HepG2 (cell line): ENCODE results near the gene NAPB. TPM values are rescaled to one million over a fixed set of nuclear protein-coding genes. Genes with fewer than 3 reads are reported as not detected.

Experiments
- CEBPZ ChIP-seq: IDR thresholded peaks from 2 replicates; pipeline ENCODE4 v1.6.1; 2012; ENCODE audit warnings: low read length, improper control_type of control experiment
- GTF2F1 ChIP-seq: fragments of 150-350 bp; IDR thresholded peaks from 2 replicates; pipeline ENCODE4 v1.6.1; 2014; ENCODE audit warnings: low read length
- HMGA1 ChIP-seq: sonication (generic); formaldehyde crosslinking; conservative IDR thresholded peaks from 2 replicates; pipeline ENCODE4 v1.4.0; 2020; ENCODE audit warnings: missing genetic modification reagents
- MEIS1 ChIP-seq: sonication (generic); formaldehyde crosslinking; IDR thresholded peaks from 2 replicates; pipeline ENCODE4 v1.9.0; 2021; ENCODE audit warnings: mild to moderate bottlenecking, missing genetic modification reagents, moderate library complexity, borderline replicate concordance
- POGZ ChIP-seq: sonication (generic); formaldehyde crosslinking; IDR thresholded peaks from 2 replicates; pipeline ENCODE4 v1.4.0; 2020; ENCODE audit warnings: mild to moderate bottlenecking, missing genetic modification reagents
- RFX1 ChIP-seq: fragments of 450-650 bp; IDR thresholded peaks from 2 replicates; pipeline ENCODE4 v1.6.1; 2017
- RNF219 ChIP-seq: sonication (generic); formaldehyde crosslinking; IDR thresholded peaks from 2 replicates; pipeline ENCODE4 v1.5.0; 2020; ENCODE audit warnings: mild to moderate bottlenecking, missing genetic modification reagents
- SAP130 ChIP-seq: IDR thresholded peaks from 2 replicates; pipeline ENCODE4 v1.6.1; 2016; ENCODE audit warnings: low read depth
- SIN3A ChIP-seq: IDR thresholded peaks from 2 replicates; pipeline ENCODE4 v1.6.1; 2011; ENCODE audit warnings: low read depth, mild to moderate bottlenecking, control low read depth, low read length, borderline replicate concordance
- SMARCE1 ChIP-seq: fragments of 450-650 bp; IDR thresholded peaks from 2 replicates; pipeline ENCODE4 v1.6.1; 2017; ENCODE audit warnings: borderline replicate concordance
- SNAPC2 ChIP-seq: sonication (generic); formaldehyde crosslinking; IDR thresholded peaks from 2 replicates; pipeline ENCODE4 v1.8.1; 2022; ENCODE audit warnings: mild to moderate bottlenecking, missing genetic modification reagents
- TAF1 ChIP-seq: sonication (generic); formaldehyde crosslinking; IDR thresholded peaks from 2 replicates; pipeline ENCODE4 v1.4.0; 2020; ENCODE audit warnings: missing genetic modification reagents
- ZC3H4 ChIP-seq: sonication (generic); formaldehyde crosslinking; IDR thresholded peaks from 2 replicates; pipeline ENCODE4 v1.4.0; 2020; ENCODE audit warnings: missing genetic modification reagents, borderline replicate concordance
- ZNF20 ChIP-seq: sonication (generic); formaldehyde crosslinking; IDR thresholded peaks from 2 replicates; pipeline ENCODE4 v1.4.0; 2020; ENCODE audit warnings: mild to moderate bottlenecking, moderate library complexity, missing genetic modification reagents
- ZNF503 ChIP-seq: sonication (generic); formaldehyde crosslinking; IDR thresholded peaks from 2 replicates; pipeline ENCODE4 v1.4.0; 2020; ENCODE audit warnings: missing genetic modification reagents
- ZNF550 ChIP-seq: sonication (generic); formaldehyde crosslinking; IDR thresholded peaks from 2 replicates; pipeline ENCODE4 v1.4.0; 2020; ENCODE audit warnings: mild to moderate bottlenecking, missing genetic modification reagents, borderline replicate concordance
- ZNF607 ChIP-seq: sonication (generic); formaldehyde crosslinking; IDR thresholded peaks from 2 replicates; pipeline ENCODE4 v1.5.1; 2020; ENCODE audit warnings: missing genetic modification reagents, mild to moderate bottlenecking, borderline replicate concordance
- ZNF614 ChIP-seq: IDR thresholded peaks from 2 replicates; pipeline ENCODE4 v1.6.1; 2018; ENCODE audit warnings: missing biosample characterization, missing genetic modification reagents, inconsistent platforms, borderline replicate concordance
- ZNF615 ChIP-seq: sonication (generic); formaldehyde crosslinking; IDR thresholded peaks from 2 replicates; pipeline ENCODE4 v1.5.0; 2020; ENCODE audit warnings: mild to moderate bottlenecking, missing genetic modification reagents, borderline replicate concordance
- ZNF652 ChIP-seq: IDR thresholded peaks from 2 replicates; pipeline ENCODE4 v1.6.1; 2016; ENCODE audit warnings: low read depth, borderline replicate concordance
- ZNF749 ChIP-seq: sonication (generic); formaldehyde crosslinking; IDR thresholded peaks from 2 replicates; pipeline ENCODE4 v1.8.0; 2022; ENCODE audit warnings: mild to moderate bottlenecking, missing genetic modification reagents, moderate library complexity, borderline replicate concordance
- ZNF75D ChIP-seq: sonication (generic); formaldehyde crosslinking; IDR thresholded peaks from 2 replicates; pipeline ENCODE4 v1.8.1; 2023; ENCODE audit warnings: missing genetic modification reagents, mild to moderate bottlenecking, borderline replicate concordance
- ZNF878 ChIP-seq: sonication (generic); formaldehyde crosslinking; IDR thresholded peaks from 2 replicates; pipeline ENCODE4 v1.8.1; 2023; ENCODE audit warnings: mild to moderate bottlenecking, missing genetic modification reagents, moderate library complexity
- polyA plus RNA-seq, 8 experiments: library from polyadenylated mRNA; depleted of rRNA in 3 of 8; stranded (reverse) in 7 of 8; unstranded in 1 of 8; fragments of >200 nt; fragmentation: Illumina TruSeq in 4 of 8; extraction: Trizol in 4 of 8; gene quantifications; 2 replicates each; pipeline versions ENCODE4 v1.2.1 to v1.2.3, GENCODE V29; 2011 to 2016; ENCODE audit warnings: low read depth in 4 of 8, missing spikeins in 1 of 8, mixed read lengths in 1 of 8; ENCODE audit not compliant: insufficient read depth in 1 of 8
- total RNA-seq, 5 experiments: library from RNA; depleted of rRNA; stranded (reverse); fragments of >200 nt; fragmentation: Illumina TruSeq; extraction: Trizol; gene quantifications; 2 replicates each; pipeline ENCODE4 v1.2.3, GENCODE V29; 2016; ENCODE audit warnings: low read depth in 1 of 5

NAPB gene
- total and polyA plus RNA-seq, 2 of the 13 experiments (the other 11 are each of a cell fraction or from before 2014, with no cell fraction given), result 15.2 to 16.1 TPM

- TF ChIP-seq ZNF20 (CRISPR knock-in tag), result no peak
- TF ChIP-seq ZNF614 (CRISPR knock-in tag), result peak; percentile 87; the same call in 1 of the 2 replicates
- peak; percentile 87 for TF ChIP-seq TAF1 (CRISPR knock-in tag)
- TF ChIP-seq ZNF878 (CRISPR knock-in tag), result 0 out of 2 replicates have a peak, but pooled peaks have one; percentile 60
- peak; percentile 97 for TF ChIP-seq POGZ (CRISPR knock-in tag)
- TF ChIP-seq SNAPC2 (CRISPR knock-in tag), result 0 out of 2 replicates have a peak, but pooled peaks have one; percentile 43
- TF ChIP-seq ZNF550, result no peak
- no peak for TF ChIP-seq ZNF75D (CRISPR knock-in tag)
- no peak for TF ChIP-seq GTF2F1
- peak; percentile 6; the same call in 1 of the 2 replicates for TF ChIP-seq ZNF749 (CRISPR knock-in tag)
- TF ChIP-seq RFX1, result peak; percentile 50; the same call in 1 of the 2 replicates
- no peak for TF ChIP-seq CEBPZ
- peak; percentile 86; the same call in 1 of the 2 replicates for TF ChIP-seq ZNF503 (CRISPR knock-in tag)
- no peak for TF ChIP-seq SMARCE1
- TF ChIP-seq SIN3A, result peak; percentile 96
- TF ChIP-seq HMGA1 (CRISPR knock-in tag), result no peak
- TF ChIP-seq ZNF607, result peak; percentile 90; the same call in 1 of the 2 replicates
- TF ChIP-seq ZNF652 (CRISPR knock-in tag), result no peak; the same call in 1 of the 2 replicates
- no peak; the same call in 1 of the 2 replicates for TF ChIP-seq ZC3H4 (CRISPR knock-in tag)
- TF ChIP-seq MEIS1 (CRISPR knock-in tag), result peak; percentile 100
- peak; percentile 99 for TF ChIP-seq SAP130 (CRISPR knock-in tag)
- TF ChIP-seq ZNF615 (CRISPR knock-in tag), result no peak
- TF ChIP-seq RNF219, result no peak
Observed at GRCh38 chr20:23357767-23358562, 63.3 kb downstream of the NAPB start (continued).
